ENCODE data around the gene CTXND1.

DNA sequence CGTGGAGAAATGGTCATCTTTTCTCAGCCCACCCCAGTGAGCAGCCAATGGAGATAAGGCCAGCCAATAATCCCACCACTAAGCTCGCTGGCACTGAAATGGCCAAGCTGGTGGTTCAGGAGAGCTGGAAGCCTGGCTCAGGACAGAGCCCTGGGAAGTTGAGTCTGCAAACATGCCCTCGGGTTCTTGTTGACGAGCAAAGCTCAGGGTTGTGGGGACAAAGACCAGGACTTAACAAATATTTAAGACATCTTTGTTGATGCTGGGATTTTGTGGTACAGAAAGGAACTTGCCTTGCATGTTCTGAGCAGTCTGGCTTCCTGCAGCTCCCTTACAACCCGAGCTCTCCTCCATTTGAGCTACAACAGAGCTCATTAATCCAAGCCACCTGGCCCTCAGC is 94.8 kb downstream of the CTXND1 start:
- TF ChIP-seq, protein P1, sequence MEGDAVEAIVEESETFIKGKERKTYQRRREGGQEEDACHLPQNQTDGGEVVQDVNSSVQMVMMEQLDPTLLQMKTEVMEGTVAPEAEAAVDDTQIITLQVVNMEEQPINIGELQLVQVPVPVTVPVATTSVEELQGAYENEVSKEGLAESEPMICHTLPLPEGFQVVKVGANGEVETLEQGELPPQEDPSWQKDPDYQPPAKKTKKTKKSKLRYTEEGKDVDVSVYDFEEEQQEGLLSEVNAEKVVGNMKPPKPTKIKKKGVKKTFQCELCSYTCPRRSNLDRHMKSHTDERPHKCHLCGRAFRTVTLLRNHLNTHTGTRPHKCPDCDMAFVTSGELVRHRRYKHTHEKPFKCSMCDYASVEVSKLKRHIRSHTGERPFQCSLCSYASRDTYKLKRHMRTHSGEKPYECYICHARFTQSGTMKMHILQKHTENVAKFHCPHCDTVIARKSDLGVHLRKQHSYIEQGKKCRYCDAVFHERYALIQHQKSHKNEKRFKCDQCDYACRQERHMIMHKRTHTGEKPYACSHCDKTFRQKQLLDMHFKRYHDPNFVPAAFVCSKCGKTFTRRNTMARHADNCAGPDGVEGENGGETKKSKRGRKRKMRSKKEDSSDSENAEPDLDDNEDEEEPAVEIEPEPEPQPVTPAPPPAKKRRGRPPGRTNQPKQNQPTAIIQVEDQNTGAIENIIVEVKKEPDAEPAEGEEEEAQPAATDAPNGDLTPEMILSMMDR (IDR thresholded peaks at IDR 0.05; ENCODE audit: low read length): no peak
- TF ChIP-seq EZH2phosphoT487 (IDR thresholded peaks at IDR 0.05; ENCODE audit: low read length): no peak
- no peak for TF ChIP-seq EZH2 (optimal IDR thresholded peaks at IDR 0.05; ENCODE audit: low read depth, low read length)
